ENCODE results near the gene VPS26B. TPM values are rescaled to one million over a fixed set of nuclear protein-coding genes. Genes with fewer than 3 reads are reported as not detected.

Gene VPS26B
- total and polyA plus RNA-seq, 2 experiments from 2014 or later = 28.2 to 37.3 TPM

GRCh38 chr11:134289167-134289566 is 64.7 kb downstream of the VPS26B start:
- Histone ChIP-seq H2AFZ (no peak overlapping the region), H3K9me3 (ENCODE audit: low read depth) (no peaks in the 10 kb centered on the region), H3K9me2 (replicated peaks; ENCODE audit: insufficient read depth) (no peaks in the 10 kb centered on the region), H3K36me3 (replicated peaks; ENCODE audit: insufficient read depth, low read depth) (no peaks in the 10 kb centered on the region), H3K4me3 (no peak overlapping the region), H3K27me3 (no peaks in the 10 kb centered on the region), H3K79me2 (no peaks in the 10 kb centered on the region), H3K4me2 (no peak overlapping the region), H3K4me1 (ENCODE audit: insufficient read depth) (no peaks in the 10 kb centered on the region), H4K20me1 (ENCODE audit: insufficient read depth, poor library complexity, severe bottlenecking) (no peaks in the 10 kb centered on the region), H3K27ac (no peak overlapping the region)
- 86% methylated on average over 4 of the region's 4 CpGs for WGBS (ENCODE audit: low lambda C conversion rate, missing lambda C conversion rate)
- TF ChIP-seq EZH2phosphoT487 (IDR thresholded peaks at IDR 0.05; ENCODE audit: low read depth, severe bottlenecking, unreplicated experiment) (no peak), CTCF (IDR thresholded peaks at IDR 0.05; ENCODE audit: poor library complexity) (no peak), EZH2 (IDR thresholded peaks at IDR 0.05; ENCODE audit: borderline replicate concordance) (no peak)
- no peak for DNase-seq (ENCODE audit: low spot score)

GRCh38 chr11:134289789-134290188 is 65.3 kb downstream of the VPS26B start:
- H3K4me2 ChIP-seq = no peak overlapping the region
- no peaks in the 10 kb centered on the region for H3K9me3 ChIP-seq (ENCODE audit: low read depth)
- 77% methylated on average over 9 of the region's 12 CpGs for WGBS (ENCODE audit: low lambda C conversion rate, missing lambda C conversion rate)
- H4K20me1 ChIP-seq (ENCODE audit: insufficient read depth, poor library complexity, severe bottlenecking) = no peaks in the 10 kb centered on the region
- no peak for TF ChIP-seq EZH2 (IDR thresholded peaks at IDR 0.05; ENCODE audit: borderline replicate concordance)
- no peak for TF ChIP-seq EZH2phosphoT487 (IDR thresholded peaks at IDR 0.05; ENCODE audit: low read depth, severe bottlenecking, unreplicated experiment)
- TF ChIP-seq CTCF (IDR thresholded peaks at IDR 0.05; ENCODE audit: poor library complexity) = no peak
- no peak overlapping the region for H2AFZ ChIP-seq
- no peak overlapping the region for H3K4me3 ChIP-seq
- H3K9me2 ChIP-seq (replicated peaks; ENCODE audit: insufficient read depth) = no peaks in the 10 kb centered on the region
- no peaks in the 10 kb centered on the region for H3K36me3 ChIP-seq (replicated peaks; ENCODE audit: insufficient read depth, low read depth)
- H3K4me1 ChIP-seq (ENCODE audit: insufficient read depth) = no peaks in the 10 kb centered on the region
- no peaks in the 10 kb centered on the region for H3K79me2 ChIP-seq
- H3K27me3 ChIP-seq = no peaks in the 10 kb centered on the region
- DNase-seq (ENCODE audit: low spot score) = no peak
- no peak overlapping the region for H3K27ac ChIP-seq

- H3K27ac ChIP-seq = no peak overlapping the region
Observed at GRCh38 chr11:134290646-134291045, 66.2 kb downstream of the VPS26B start.

More at GRCh38 chr11:134290646-134291045, 66.2 kb downstream of the VPS26B start:
- WGBS (ENCODE audit: low lambda C conversion rate, missing lambda C conversion rate) = 83% methylated on average over 7 of the region's 7 CpGs
- Histone ChIP-seq H3K27me3 (no peaks in the 10 kb centered on the region), H4K20me1 (ENCODE audit: insufficient read depth, poor library complexity, severe bottlenecking) (no peaks in the 10 kb centered on the region), H3K9me2 (replicated peaks; ENCODE audit: insufficient read depth) (no peaks in the 10 kb centered on the region), H3K36me3 (replicated peaks; ENCODE audit: insufficient read depth, low read depth) (no peaks in the 10 kb centered on the region), H3K4me1 (ENCODE audit: insufficient read depth) (no peaks in the 10 kb centered on the region), H3K4me3 (no peak overlapping the region), H3K9me3 (ENCODE audit: low read depth) (no peaks in the 10 kb centered on the region), H3K79me2 (no peaks in the 10 kb centered on the region), H2AFZ (no peak overlapping the region), H3K4me2 (no peak overlapping the region)
- TF ChIP-seq EZH2 (IDR thresholded peaks at IDR 0.05; ENCODE audit: borderline replicate concordance) (no peak), CTCF (IDR thresholded peaks at IDR 0.05; ENCODE audit: poor library complexity) (no peak), EZH2phosphoT487 (IDR thresholded peaks at IDR 0.05; ENCODE audit: low read depth, severe bottlenecking, unreplicated experiment) (no peak)
- DNase-seq (ENCODE audit: low spot score) = no peak
